T-helper 1 cell treated with Interleukin-12 subunit alpha and Interleukin-12 subunit beta and Interleukin-4 antibody, amounts not matched to agents 30 ng/mL and 1 ng/mL, for 36 hours (primary cell): ENCODE measurements around the gene TALDO1. TPM values are rescaled to one million over a fixed set of nuclear protein-coding genes. Genes with fewer than 3 reads are reported as not detected.

Experiments
- intact Hi-C: fragments of 100-400 bp; cut with micrococcal nuclease; formaldehyde crosslinking; loops from one replicate; pipeline ENCODE4 v1.15.1; 2024
- total RNA-seq: library from RNA; stranded (reverse); gene quantifications from 2 replicates; pipeline ENCODE4 v1.2.3, GENCODE V29; 2022

The TALDO1 gene
- total RNA-seq, 1 donor from 2014 or later: 274 TPM

- intact Hi-C loops: loop anchor here (1.0 to 5.0 kb wide), 9 partner anchors 10 to 542 kb away; partner anchors contain the start of genes DEAF1, GATD1, PHRF1 and POLR2L
Observed at GRCh38 chr11:809287-810039, 62.2 kb downstream of the TALDO1 start, which contains the start of gene RPLP2. TSS of gene RPLP2 (plus strand) at chr11:809967. CDS start at chr11:810235, 268 bp downstream.

GRCh38 chr11:810040-810567 is 62.8 kb downstream of the TALDO1 start:
- intact Hi-C loops: no loop called here

- intact Hi-C loops: no loop called here
Observed at GRCh38 chr11:811446-812245, 64.4 kb downstream of the TALDO1 start.

- intact Hi-C loops: no loop called here
Observed at GRCh38 chr11:812390-812789, 65.1 kb downstream of the TALDO1 start.

GRCh38 chr11:813072-813455 is 65.8 kb downstream of the TALDO1 start:
- intact Hi-C loops: no loop called here

- intact Hi-C loops: no loop called here
Observed at GRCh38 chr11:813456-814096, 66.3 kb downstream of the TALDO1 start.

Other genes with a start within 250 kb of the TALDO1 start
- gene RNH1, start 240.2 kb upstream of the TALDO1 start, total RNA-seq: 89.8 and 97.3 TPM in 2 replicates
- 57.0 and 59.3 TPM in 2 replicates for gene HRAS, start 211.9 kb upstream of the TALDO1 start, total RNA-seq
- gene LRRC56, start 209.9 kb upstream of the TALDO1 start, total RNA-seq: 1.4 and 1.6 TPM in 2 replicates
- gene LMNTD2, start 186.7 kb upstream of the TALDO1 start, total RNA-seq: 1.1 and 1.7 TPM in 2 replicates
- gene RASSF7, start 186.5 kb upstream of the TALDO1 start, total RNA-seq: 22.4 and 23.8 TPM in 2 replicates
- gene PHRF1, start 171.0 kb upstream of the TALDO1 start, total RNA-seq: 51.2 and 51.9 TPM in 2 replicates
- gene IRF7, start 131.5 kb upstream of the TALDO1 start, total RNA-seq: 130 and 133 TPM in 2 replicates
- not detected in 2 replicates for gene CDHR5, start 122.5 kb upstream of the TALDO1 start, total RNA-seq
- gene SCT, start 120.3 kb upstream of the TALDO1 start, total RNA-seq: not detected in 2 replicates
- gene DRD4, start 110.2 kb upstream of the TALDO1 start, total RNA-seq: 0.34 and 0.44 TPM in 2 replicates
- gene DEAF1, start 52.2 kb upstream of the TALDO1 start, total RNA-seq: 46.7 and 51.9 TPM in 2 replicates
- gene TMEM80, start 51.6 kb upstream of the TALDO1 start, total RNA-seq: 27.1 and 27.8 TPM in 2 replicates
- gene EPS8L2, start 41.2 kb upstream of the TALDO1 start, total RNA-seq: 11.9 and 12.9 TPM in 2 replicates
- 51.3 and 59.0 TPM in 2 replicates for gene GATD1, start 30.0 kb downstream of the TALDO1 start, total RNA-seq
- gene CEND1, start 42.6 kb downstream of the TALDO1 start, total RNA-seq: 4.0 and 4.1 TPM in 2 replicates
- gene SLC25A22, start 50.8 kb downstream of the TALDO1 start, total RNA-seq: 60.2 and 65.2 TPM in 2 replicates
- 29.1 TPM in 2 replicates for gene PIDD1, start 57.8 kb downstream of the TALDO1 start, total RNA-seq
- gene RPLP2, start 62.5 kb downstream of the TALDO1 start, total RNA-seq: 1,883 and 1,900 TPM in 2 replicates
- 57.2 and 58.7 TPM in 2 replicates for gene PNPLA2, start 71.5 kb downstream of the TALDO1 start, total RNA-seq
- gene CRACR2B, start 80.5 kb downstream of the TALDO1 start, total RNA-seq: 1.3 and 1.9 TPM in 2 replicates
- 24.6 and 24.7 TPM in 2 replicates for gene CD151, start 85.5 kb downstream of the TALDO1 start, total RNA-seq
- gene POLR2L, start 95.1 kb downstream of the TALDO1 start, total RNA-seq: 99.9 and 111 TPM in 2 replicates
- 10.8 and 11.2 TPM in 2 replicates for gene TSPAN4, start 95.4 kb downstream of the TALDO1 start, total RNA-seq
- gene CHID1, start 163.3 kb downstream of the TALDO1 start, total RNA-seq: 53.4 and 54.7 TPM in 2 replicates
- 67.6 and 69.7 TPM in 2 replicates for gene AP2A2, start 178.4 kb downstream of the TALDO1 start, total RNA-seq